RCC 7860 (cell line): ENCODE measurements around the gene WDR47.
A peak's percentile ranks its signal among the peaks of the same experiment; 100 is the strongest.
"Not testable (repeated sequence)": the region's sequence is repeated elsewhere in the genome, so short reads cannot be mapped to it uniquely, and the experiment has no call there.

ENCODE experiments used
- DNase-seq: peaks from one replicate; pipeline ENCODE4 v3.0.0-alpha.2; 2015; ENCODE audit warnings: low spot score
- FAIRE-seq: peaks from 2 replicates; lab custom pipeline; 2012; peaks lifted over from hg19 to GRCh38; lab: Jason Lieb, UNC

WDR47 gene

GRCh38 chr1:108969346-108969745 lies 72.6 kb downstream of the WDR47 start:
- no peak for DNase-seq
- no peak for FAIRE-seq

- FAIRE-seq, result peak; percentile 69
Observed at GRCh38 chr1:108963052-108963686, 78.7 kb downstream of the WDR47 start, which contains the start of gene CLCC1. CLCC1 (minus strand) TSS chr1:108963484; CDS start chr1:108950437, 13,047 bp downstream.

GRCh38 chr1:108962681-108963051 lies 79.2 kb downstream of the WDR47 start:
- no peak for FAIRE-seq
- DNase-seq, result no peak

More at GRCh38 chr1:108963052-108963686, 78.7 kb downstream of the WDR47 start, which contains the start of gene CLCC1:
- DNase-seq, result peak; percentile 91

- FAIRE-seq, result no peak
Observed at GRCh38 chr1:108961752-108962486, 80.0 kb downstream of the WDR47 start.

GRCh38 chr1:108961198-108961597 lies 80.7 kb downstream of the WDR47 start:
- no peak for DNase-seq
- FAIRE-seq, result no peak

More at GRCh38 chr1:108961752-108962486, 80.0 kb downstream of the WDR47 start:
- DNase-seq, result no peak

GRCh38 chr1:108960719-108961118 lies 81.2 kb downstream of the WDR47 start:
- FAIRE-seq (no peak), DNase-seq (no peak)

GRCh38 chr1:108957888-108958287 lies 84.0 kb downstream of the WDR47 start:
- FAIRE-seq (no peak), DNase-seq (no peak)

- FAIRE-seq (no peak), DNase-seq (no peak)
Observed at GRCh38 chr1:108955881-108956280, 86.0 kb downstream of the WDR47 start.

- FAIRE-seq (no peak), DNase-seq (no peak)
Observed at GRCh38 chr1:108955111-108955510, 86.8 kb downstream of the WDR47 start.

GRCh38 chr1:108953452-108953851 lies 88.5 kb downstream of the WDR47 start:
- no peak for FAIRE-seq
- no peak for DNase-seq

GRCh38 chr1:108951242-108951641 lies 90.7 kb downstream of the WDR47 start:
- no peak for DNase-seq
- no peak for FAIRE-seq

- FAIRE-seq, result no peak
- no peak for DNase-seq
Observed at GRCh38 chr1:108949044-108949443, 92.9 kb downstream of the WDR47 start.

GRCh38 chr1:108947871-108948525 lies 93.9 kb downstream of the WDR47 start:
- DNase-seq (no peak), FAIRE-seq (no peak)

- DNase-seq (no peak), FAIRE-seq (no peak)
Observed at GRCh38 chr1:108936170-108936569, 105.7 kb downstream of the WDR47 start.

GRCh38 chr1:108933944-108934343 lies 108.0 kb downstream of the WDR47 start:
- FAIRE-seq (no peak), DNase-seq (no peak)

- DNase-seq, FAIRE-seq: not testable (repeated sequence)
Observed at GRCh38 chr1:108927565-108927964, 114.3 kb downstream of the WDR47 start.

GRCh38 chr1:108925920-108926319 lies 116.0 kb downstream of the WDR47 start:
- FAIRE-seq, result no peak

More at GRCh38 chr1:108925920-108926319, 116.0 kb downstream of the WDR47 start:
- no peak for DNase-seq
